HepG2 (cell line): ENCODE data around the gene TST. TPM values are rescaled to one million over a fixed set of nuclear protein-coding genes. Genes with fewer than 3 reads are reported as not detected.

Experiments used
- ATAC-seq: fragments of 200-7000 bp; cut with Tn5 transposase; 3 replicates; pipeline ENCODE4 v1.9.1; 2020; ENCODE audit warnings: mild to moderate bottlenecking, moderate library complexity
- BruUV-seq: library from RNA; stranded (reverse); fragments of 400-500 nt; replicated peaks from 2 replicates; lab custom pipeline; 2021; lab: Mats Ljungman, UMichigan
- CTCF ChIA-PET: fragments of 300-600 bp; formaldehyde crosslinking; extraction: SDS; loops from one replicate; lab custom pipeline; 2021; ENCODE audit warnings: low total read pairs, inconsistent platforms, low intra/inter-chr PET ratio; lab: Yijun Ruan, JAX
- POLR2A ChIA-PET: fragments of 350-600 bp; sonication (Branson Sonifier 250); formaldehyde crosslinking; loops from one replicate; lab custom pipeline; 2020; ENCODE audit warnings: antibody characterized with exemption, inconsistent platforms; lab: Yijun Ruan, JAX
- DNase-seq: peaks from one replicate; pipeline ENCODE4 v3.0.0-alpha.2; 2015; ENCODE audit warnings: low spot score
- FAIRE-seq: peaks from 3 replicates; lab custom pipeline; 2011; peaks lifted over from hg19 to GRCh38; lab: Jason Lieb, UNC
- H2AFZ ChIP-seq: one replicate; pipeline ENCODE4 v1.6.1; 2011; ENCODE audit warnings: low read length, inconsistent platforms
- H3K27ac ChIP-seq: fragments of 300-600 bp; 3 replicates; pipeline ENCODE4 v1.8.0; 2011; ENCODE audit warnings: mixed run types, mild to moderate bottlenecking, mixed read lengths, low read length, inconsistent platforms; ENCODE audit not compliant: insufficient read depth; ENCODE audit errors: extremely low read length
- H3K27me3 ChIP-seq, 2 experiments: fragments of 200-600 bp in 1 of 2; 2 replicates in 1 of 2; 3 replicates in 1 of 2; pipeline versions ENCODE4 v1.6.0 to v1.8.0; 2011; ENCODE audit warnings: low read length in 2 of 2, mild to moderate bottlenecking in 2 of 2, moderate library complexity in 2 of 2, inconsistent platforms in 1 of 2; ENCODE audit not compliant: insufficient read depth in 2 of 2, control insufficient read depth in 1 of 2
- H3K36me3 ChIP-seq, 2 experiments: fragments of 200-600 bp in 1 of 2; replicated peaks in 1 of 2; 2 replicates in 1 of 2; 3 replicates in 1 of 2; pipeline versions ENCODE4 v1.5.1 to v1.8.0; 2011; ENCODE audit warnings: low read length in 2 of 2, inconsistent platforms in 1 of 2; ENCODE audit not compliant: insufficient read depth in 2 of 2, control insufficient read depth in 1 of 2
- H3K4me1 ChIP-seq: 2 replicates; pipeline ENCODE4 v1.5.1; 2012; ENCODE audit warnings: low read length, inconsistent platforms; ENCODE audit not compliant: insufficient read depth
- H3K4me2 ChIP-seq: 2 replicates; pipeline ENCODE4 v1.6.0; 2011; ENCODE audit warnings: low read depth, low read length, inconsistent platforms
- H3K4me3 ChIP-seq, 3 experiments: fragments of 200-600 bp in 1 of 3; sonication (generic), shearing (Covaris generic) in 1 of 3; replicated peaks in 1 of 3; 2 replicates each; pipeline ENCODE4 v1.5.1; 2011 to 2016; ENCODE audit warnings: low read length in 3 of 3, inconsistent platforms in 2 of 3, low read depth in 2 of 3, mild to moderate bottlenecking in 2 of 3, control low read depth in 1 of 3, mixed read lengths in 1 of 3; ENCODE audit not compliant: insufficient read depth in 1 of 3
- H3K79me2 ChIP-seq: one replicate; pipeline ENCODE4 v1.6.1; 2011; ENCODE audit warnings: low read length, inconsistent platforms; ENCODE audit not compliant: insufficient read depth
- H3K9ac ChIP-seq: 2 replicates; pipeline ENCODE4 v1.6.0; 2011; ENCODE audit warnings: mild to moderate bottlenecking, low read depth, low read length, inconsistent platforms; ENCODE audit not compliant: insufficient read depth
- H3K9me3 ChIP-seq: 2 replicates; pipeline ENCODE4 v1.5.1; 2012; ENCODE audit warnings: mild to moderate bottlenecking, low read length
- H4K20me1 ChIP-seq: 2 replicates; pipeline ENCODE4 v1.6.0; 2011; ENCODE audit warnings: inconsistent platforms, mild to moderate bottlenecking, low read length, moderate library complexity; ENCODE audit not compliant: insufficient read depth
- EEA1 ChIP-seq: sonication (generic); formaldehyde crosslinking; IDR thresholded peaks from 2 replicates; pipeline ENCODE4 v1.5.1; 2020; ENCODE audit warnings: mild to moderate bottlenecking, missing genetic modification reagents, borderline replicate concordance
- ESRRA ChIP-seq: sonication (generic); formaldehyde crosslinking; IDR thresholded peaks from 2 replicates; pipeline ENCODE4 v1.5.1; 2020; ENCODE audit warnings: mild to moderate bottlenecking, low read depth, missing genetic modification reagents
- HMG20A ChIP-seq: IDR thresholded peaks from 2 replicates; pipeline ENCODE4 v1.6.1; 2016; ENCODE audit warnings: borderline replicate concordance
- HOXA5 ChIP-seq: sonication (generic); formaldehyde crosslinking; IDR thresholded peaks from 2 replicates; pipeline ENCODE4 v1.4.0; 2020; ENCODE audit warnings: missing genetic modification reagents
- NBN ChIP-seq: fragments of 450-650 bp; conservative IDR thresholded peaks from 2 replicates; pipeline ENCODE4 v1.6.1; 2017
- NCOA1 ChIP-seq: sonication (generic); formaldehyde crosslinking; IDR thresholded peaks from 2 replicates; pipeline ENCODE4 v1.9.0; 2021; ENCODE audit warnings: missing genetic modification reagents
- RFXANK ChIP-seq: IDR thresholded peaks from 2 replicates; pipeline ENCODE4 v1.6.1; 2016
- SETDB1 ChIP-seq: sonication (generic); formaldehyde crosslinking; IDR thresholded peaks from 2 replicates; pipeline ENCODE4 v1.5.1; 2020; ENCODE audit warnings: missing genetic modification reagents, mild to moderate bottlenecking, borderline replicate concordance
- TAF1 ChIP-seq: sonication (generic); formaldehyde crosslinking; IDR thresholded peaks from 2 replicates; pipeline ENCODE4 v1.4.0; 2020; ENCODE audit warnings: missing genetic modification reagents
- TBL1XR1 ChIP-seq: fragments of 150-350 bp; IDR thresholded peaks from 2 replicates; pipeline ENCODE4 v1.6.1; 2014; ENCODE audit warnings: borderline replicate concordance, low read length; ENCODE audit not compliant: partially characterized antibody
- ZFP41 ChIP-seq: sonication (generic); formaldehyde crosslinking; IDR thresholded peaks from 2 replicates; pipeline ENCODE4 v1.4.0; 2020; ENCODE audit warnings: mild to moderate bottlenecking, missing genetic modification reagents, borderline replicate concordance
- ZNF230 ChIP-seq: sonication (generic); formaldehyde crosslinking; IDR thresholded peaks from 2 replicates; pipeline ENCODE4 v1.4.0; 2020; ENCODE audit warnings: mild to moderate bottlenecking, missing genetic modification reagents
- ZNF552 ChIP-seq: sonication (generic); formaldehyde crosslinking; IDR thresholded peaks from 2 replicates; pipeline ENCODE4 v1.9.0; 2022; ENCODE audit warnings: missing genetic modification reagents, mild to moderate bottlenecking, borderline replicate concordance
- ZNF670 ChIP-seq: sonication (generic); formaldehyde crosslinking; IDR thresholded peaks from 2 replicates; pipeline ENCODE4 v1.8.0; 2022; ENCODE audit warnings: mild to moderate bottlenecking, missing genetic modification reagents, borderline replicate concordance
- ZNF7 ChIP-seq: IDR thresholded peaks from 2 replicates; pipeline ENCODE4 v1.6.1; 2016; ENCODE audit warnings: missing biosample characterization, missing genetic modification reagents
- WGBS: methylation state at CpG from one replicate; pipeline ENCODE4 v1.1.6; 2017; ENCODE audit warnings: low lambda C conversion rate; 5-methylcytosine and 5-hydroxymethylcytosine counted together
- in situ Hi-C: cut with HindIII; loops from 2 replicates; pipeline ENCODE4 v1.10.0; 2017; ENCODE audit warnings: low pct_unique_long_range_greater_than_20kb; ENCODE audit not compliant: extremely low pct_ligation_motif_present
- intact Hi-C: fragments of 100-400 bp; cut with micrococcal nuclease; formaldehyde crosslinking; loops from one replicate; pipeline ENCODE4 v1.10.0; 2022; ENCODE audit not compliant: unreplicated experiment
- polyA plus RNA-seq, 8 experiments: library from polyadenylated mRNA; depleted of rRNA in 3 of 8; stranded (reverse) in 7 of 8; unstranded in 1 of 8; fragments of >200 nt; fragmentation: Illumina TruSeq in 4 of 8; extraction: Trizol in 4 of 8; gene quantifications; 2 replicates each; pipeline versions ENCODE4 v1.2.1 to v1.2.3, GENCODE V29; 2011 to 2016; ENCODE audit warnings: low read depth in 4 of 8, missing spikeins in 1 of 8, mixed read lengths in 1 of 8; ENCODE audit not compliant: insufficient read depth in 1 of 8
- total RNA-seq, 5 experiments: library from RNA; depleted of rRNA; stranded (reverse); fragments of >200 nt; fragmentation: Illumina TruSeq; extraction: Trizol; gene quantifications; 2 replicates each; pipeline ENCODE4 v1.2.3, GENCODE V29; 2016; ENCODE audit warnings: low read depth in 1 of 5
- TF ChIP-seq, protein P1 (sequence below): conservative IDR thresholded peaks from 2 replicates; pipeline ENCODE4 v1.6.1; 2018; ENCODE audit warnings: missing genetic modification reagents
- TF ChIP-seq, protein P2 (sequence below): IDR thresholded peaks from 2 replicates; pipeline ENCODE4 v1.6.1; 2016; ENCODE audit warnings: low read depth
- TF ChIP-seq, protein P3 (sequence below): sonication (generic); formaldehyde crosslinking; IDR thresholded peaks from 2 replicates; pipeline ENCODE4 v1.5.1; 2020; ENCODE audit warnings: mild to moderate bottlenecking, missing genetic modification reagents

The TST gene
- total and polyA plus RNA-seq, 2 of the 13 experiments (the other 11 are each of a cell fraction or from before 2014, with no cell fraction given): 44.6 to 63.6 TPM

DNA sequence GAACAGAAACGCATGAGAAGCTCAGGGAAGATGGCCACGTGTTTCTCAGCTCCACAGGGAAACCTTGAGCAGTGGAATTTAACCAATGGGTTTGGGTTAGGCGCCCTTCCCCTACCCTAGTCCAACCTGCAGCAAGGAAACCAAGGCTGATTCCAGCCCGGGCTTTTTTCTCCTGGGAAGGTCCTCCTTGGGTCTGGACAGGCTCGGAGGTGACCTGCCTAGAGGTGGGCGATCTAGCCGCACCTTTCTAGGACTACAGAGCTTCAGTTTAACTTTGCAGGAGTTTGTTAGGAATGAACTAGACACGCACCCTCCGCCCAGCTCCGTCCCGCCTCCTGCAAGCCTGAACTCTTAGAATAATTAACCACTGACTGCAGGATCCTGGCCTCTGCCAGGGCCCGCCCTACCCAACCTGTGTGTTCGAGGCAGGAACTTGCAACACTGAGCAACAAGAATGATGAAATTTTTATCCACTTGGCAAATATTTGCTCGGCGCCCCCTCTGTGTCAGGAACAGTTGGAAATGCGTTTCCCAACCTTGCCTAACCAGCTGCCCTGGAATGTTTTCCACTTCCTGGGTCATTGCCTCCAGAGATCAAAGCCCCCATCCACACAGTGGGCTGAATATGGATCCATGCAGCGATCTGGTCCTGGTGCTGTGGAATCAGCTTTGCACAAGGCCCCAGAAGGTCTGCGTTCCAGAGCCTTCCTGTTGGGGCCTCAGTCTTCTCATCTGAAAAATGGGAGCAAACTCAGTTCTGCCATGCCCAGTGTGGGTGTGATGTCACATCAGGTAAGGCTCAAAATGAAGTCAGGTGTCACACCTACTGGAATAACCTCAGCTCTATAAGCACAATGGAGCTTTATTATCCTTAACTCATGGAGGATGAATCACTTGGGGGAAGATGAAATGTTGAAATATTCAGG is 13.6 kb upstream of the TST start:
- peak overlapping the region; percentile 94 for H3K4me2 ChIP-seq
- H3K27ac ChIP-seq: peak overlapping the region; percentile 99
- TF ChIP-seq, protein P1, sequence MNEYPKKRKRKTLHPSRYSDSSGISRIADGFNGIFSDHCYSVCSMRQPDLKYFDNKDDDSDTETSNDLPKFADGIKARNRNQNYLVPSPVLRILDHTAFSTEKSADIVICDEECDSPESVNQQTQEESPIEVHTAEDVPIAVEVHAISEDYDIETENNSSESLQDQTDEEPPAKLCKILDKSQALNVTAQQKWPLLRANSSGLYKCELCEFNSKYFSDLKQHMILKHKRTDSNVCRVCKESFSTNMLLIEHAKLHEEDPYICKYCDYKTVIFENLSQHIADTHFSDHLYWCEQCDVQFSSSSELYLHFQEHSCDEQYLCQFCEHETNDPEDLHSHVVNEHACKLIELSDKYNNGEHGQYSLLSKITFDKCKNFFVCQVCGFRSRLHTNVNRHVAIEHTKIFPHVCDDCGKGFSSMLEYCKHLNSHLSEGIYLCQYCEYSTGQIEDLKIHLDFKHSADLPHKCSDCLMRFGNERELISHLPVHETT (CRISPR knock-in tag): peak; percentile 79; the same call in 1 of the 2 replicates
- no peak for TF ChIP-seq EEA1 (CRISPR knock-in tag)
- TF ChIP-seq NBN: no peak
- no peak for TF ChIP-seq HOXA5 (CRISPR knock-in tag)
- peak; percentile 92 for TF ChIP-seq HMG20A (CRISPR knock-in tag)
- peak; percentile 99 for TF ChIP-seq NCOA1
- TF ChIP-seq ESRRA (CRISPR knock-in tag): no peak; the same call in 1 of the 2 replicates
- TF ChIP-seq ZFP41: no peak
- TF ChIP-seq SETDB1: no peak
- TF ChIP-seq TBL1XR1: peak; percentile 76
- TF ChIP-seq, protein P2, sequence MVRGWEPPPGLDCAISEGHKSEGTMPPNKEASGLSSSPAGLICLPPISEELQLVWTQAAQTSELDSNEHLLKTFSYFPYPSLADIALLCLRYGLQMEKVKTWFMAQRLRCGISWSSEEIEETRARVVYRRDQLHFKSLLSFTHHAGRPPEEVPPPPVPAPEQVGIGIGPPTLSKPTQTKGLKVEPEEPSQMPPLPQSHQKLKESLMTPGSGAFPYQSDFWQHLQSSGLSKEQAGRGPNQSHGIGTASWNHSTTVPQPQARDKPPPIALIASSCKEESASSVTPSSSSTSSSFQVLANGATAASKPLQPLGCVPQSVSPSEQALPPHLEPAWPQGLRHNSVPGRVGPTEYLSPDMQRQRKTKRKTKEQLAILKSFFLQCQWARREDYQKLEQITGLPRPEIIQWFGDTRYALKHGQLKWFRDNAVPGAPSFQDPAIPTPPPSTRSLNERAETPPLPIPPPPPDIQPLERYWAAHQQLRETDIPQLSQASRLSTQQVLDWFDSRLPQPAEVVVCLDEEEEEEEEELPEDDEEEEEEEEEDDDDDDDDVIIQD (CRISPR knock-in tag): peak; percentile 79; the same call in 1 of the 2 replicates
- TF ChIP-seq TAF1: peak; percentile 75
- TF ChIP-seq ZNF670: peak; percentile 96
- no peak for TF ChIP-seq ZNF7
- no peak for TF ChIP-seq RFXANK (CRISPR knock-in tag)
- TF ChIP-seq, protein P3, sequence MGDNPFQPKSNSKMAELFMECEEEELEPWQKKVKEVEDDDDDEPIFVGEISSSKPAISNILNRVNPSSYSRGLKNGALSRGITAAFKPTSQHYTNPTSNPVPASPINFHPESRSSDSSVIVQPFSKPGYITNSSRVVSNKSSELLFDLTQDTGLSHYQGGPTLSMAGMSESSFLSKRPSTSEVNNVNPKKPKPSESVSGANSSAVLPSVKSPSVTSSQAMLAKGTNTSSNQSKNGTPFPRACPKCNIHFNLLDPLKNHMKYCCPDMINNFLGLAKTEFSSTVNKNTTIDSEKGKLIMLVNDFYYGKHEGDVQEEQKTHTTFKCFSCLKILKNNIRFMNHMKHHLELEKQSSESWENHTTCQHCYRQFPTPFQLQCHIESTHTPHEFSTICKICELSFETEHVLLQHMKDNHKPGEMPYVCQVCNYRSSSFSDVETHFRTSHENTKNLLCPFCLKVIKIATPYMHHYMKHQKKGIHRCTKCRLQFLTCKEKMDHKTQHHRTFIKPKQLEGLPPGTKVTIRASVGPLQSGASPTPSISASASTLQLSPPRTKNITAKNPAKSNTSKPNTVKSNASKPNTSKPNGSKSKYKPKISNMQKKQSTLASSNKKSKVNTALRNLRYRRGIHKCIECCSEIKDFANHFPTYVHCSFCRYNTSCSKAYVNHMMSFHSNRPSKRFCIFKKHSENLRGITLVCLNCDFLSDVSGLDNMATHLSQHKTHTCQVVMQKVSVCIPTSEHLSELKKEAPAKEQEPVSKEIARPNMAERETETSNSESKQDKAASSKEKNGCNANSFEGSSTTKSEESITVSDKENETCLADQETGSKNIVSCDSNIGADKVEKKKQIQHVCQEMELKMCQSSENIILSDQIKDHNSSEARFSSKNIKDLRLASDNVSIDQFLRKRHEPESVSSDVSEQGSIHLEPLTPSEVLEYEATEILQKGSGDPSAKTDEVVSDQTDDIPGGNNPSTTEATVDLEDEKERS (CRISPR knock-in tag): peak; percentile 98
- TF ChIP-seq ZNF230 (CRISPR knock-in tag): no peak
- peak; percentile 58; the same call in 1 of the 2 replicates for TF ChIP-seq ZNF552 (CRISPR knock-in tag)

More for the DNA sequence above, 13.6 kb upstream of the TST start:
- peak overlapping the region; percentile 43 to 69 (median 51) for H3K4me3 ChIP-seq
- ChIA-PET POLR2A (interaction anchor here (0.6 to 13.3 kb wide), 19 partner anchors 11 to 775 kb away, joined by 3 to 383 read pairs (median 4); partner anchors contain the start of genes CDC42EP1, EIF3D, FOXRED2 and GCAT), CTCF (interaction anchor here (1.0 kb wide), 1 partner anchor 10 kb away, joined by 3 read pairs; no protein-coding TSS in a partner anchor)
- H3K9ac ChIP-seq: peak overlapping the region; percentile 92
- no TSS peak for BruUV-seq
- H4K20me1 ChIP-seq: no peaks in the 10 kb centered on the region
- ATAC-seq (peak; percentile 92), DNase-seq (peak; percentile 100), FAIRE-seq (peak; percentile 100)
- H3K9me3 ChIP-seq: no peaks in the 10 kb centered on the region
- intact Hi-C loops (loop anchor here (2.0 to 5.0 kb wide), 2 partner anchors 76 to 165 kb away; partner anchors contain the start of gene TMPRSS6), in situ Hi-C loops (no loop called here)
- H3K79me2 ChIP-seq: no peaks in the 10 kb centered on the region
- 0% methylated on average over 1 of the region's 18 CpGs for WGBS
- no peaks in the 10 kb centered on the region for H3K27me3 ChIP-seq
- H3K36me3 ChIP-seq: peaks cover 0 to 12% of the 10 kb centered on the region in 2 experiments; a peak in 4 of 5 replicates
- no peak overlapping the region for H2AFZ ChIP-seq
- H3K4me1 ChIP-seq: peaks cover 89% of the 10 kb centered on the region
